CD4-positive, alpha-beta T cell treated with Interleukin-4 for 4 hours (primary cell): Measurements from ENCODE around the gene CYP2U1.
A peak's percentile ranks its signal among the peaks of the same experiment; 100 is the strongest.
"Not testable (repeated sequence)": the region's sequence is repeated elsewhere in the genome, so short reads cannot be mapped to it uniquely, and the experiment has no call there.

Source experiments
- DNase-seq: peaks from one replicate; pipeline ENCODE4 v3.0.0-alpha.2; 2020

Gene CYP2U1

DNA sequence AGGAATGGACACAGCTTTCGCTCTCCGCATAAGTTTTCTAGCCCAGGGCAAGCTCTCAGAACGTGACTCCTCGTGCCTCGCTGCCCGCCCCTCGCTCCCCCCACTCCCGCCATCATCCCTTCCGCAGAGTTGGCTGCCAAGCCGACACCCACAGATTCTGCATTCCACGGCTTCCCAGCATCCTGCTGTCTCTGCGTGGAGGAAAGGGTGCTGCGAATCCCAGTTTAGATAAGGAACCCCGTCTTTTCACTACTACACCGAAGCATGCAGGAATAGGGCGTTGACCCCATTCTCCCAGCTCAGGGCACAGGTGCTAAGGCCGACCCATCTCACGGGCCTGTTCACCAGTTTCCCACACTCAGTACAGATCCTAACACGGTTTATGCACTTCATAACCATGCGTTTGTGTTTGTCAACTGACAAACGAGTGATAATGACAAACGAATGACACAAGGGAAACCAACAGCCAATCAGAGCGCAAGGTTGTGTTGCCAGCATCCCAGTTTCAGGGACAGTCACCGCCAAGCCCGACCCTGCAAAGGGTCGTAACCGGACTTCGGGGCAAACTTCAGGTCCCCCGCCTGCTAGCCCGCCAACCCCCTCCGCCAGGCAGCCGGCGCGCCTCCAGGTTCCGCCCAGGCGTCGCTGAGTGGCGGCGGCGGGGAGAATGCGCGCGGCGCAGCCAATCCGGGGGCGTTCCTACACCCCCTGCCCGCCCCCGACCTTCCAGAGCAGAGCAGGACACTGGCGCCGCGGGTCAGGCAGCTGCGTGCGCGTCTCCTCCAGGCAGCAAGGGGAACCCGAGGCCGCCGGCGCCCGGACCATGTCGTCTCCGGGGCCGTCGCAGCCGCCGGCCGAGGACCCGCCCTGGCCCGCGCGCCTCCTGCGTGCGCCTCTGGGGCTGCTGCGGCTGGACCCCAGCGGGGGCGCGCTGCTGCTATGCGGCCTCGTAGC lies at the start of gene CYP2U1:
Gene CYP2U1 (plus strand): TSS at position 729 of the 954 bp plus-strand sequence. CDS start 95 bp downstream, at position 824.
- DNase-seq: peak; percentile 71

DNA sequence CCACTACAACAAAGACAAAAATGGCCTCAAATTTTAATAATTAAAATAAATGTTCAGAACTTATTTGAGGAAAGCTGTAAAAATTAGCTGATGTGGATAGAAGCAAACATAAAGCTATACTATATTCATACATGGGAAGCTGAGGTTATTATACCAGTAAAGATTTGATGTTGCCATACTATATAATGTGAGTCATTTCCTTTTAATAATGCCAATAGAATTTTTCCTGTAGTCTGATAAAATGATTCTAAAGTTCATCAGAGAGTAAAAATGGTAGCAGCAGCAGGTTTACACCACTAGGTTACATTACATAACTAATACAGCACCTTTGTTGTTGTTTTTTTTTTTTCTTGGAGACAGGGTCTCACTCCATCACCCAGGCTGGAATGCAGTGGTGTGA lies 45.5 kb upstream of the CYP2U1 start:
- DNase-seq: no peak

DNA sequence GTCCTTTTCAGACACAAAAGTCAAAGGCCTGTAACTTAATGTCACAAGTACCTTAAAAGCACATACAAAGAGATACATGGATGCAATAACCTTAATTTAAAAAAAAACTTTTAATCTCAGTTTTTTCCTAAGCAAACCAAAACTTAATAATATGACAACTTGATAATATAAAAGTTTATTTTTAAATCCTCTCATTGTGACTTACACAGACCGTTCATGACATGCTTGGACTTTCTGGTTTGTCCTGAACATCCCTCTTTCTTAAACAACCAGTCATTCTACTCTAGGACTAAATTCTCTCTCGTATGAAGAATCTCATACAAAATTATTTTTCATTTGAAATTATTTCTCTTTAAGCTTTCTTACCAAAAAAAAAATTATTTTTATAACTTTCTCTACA lies 43.1 kb upstream of the CYP2U1 start:
- DNase-seq: no peak

DNA sequence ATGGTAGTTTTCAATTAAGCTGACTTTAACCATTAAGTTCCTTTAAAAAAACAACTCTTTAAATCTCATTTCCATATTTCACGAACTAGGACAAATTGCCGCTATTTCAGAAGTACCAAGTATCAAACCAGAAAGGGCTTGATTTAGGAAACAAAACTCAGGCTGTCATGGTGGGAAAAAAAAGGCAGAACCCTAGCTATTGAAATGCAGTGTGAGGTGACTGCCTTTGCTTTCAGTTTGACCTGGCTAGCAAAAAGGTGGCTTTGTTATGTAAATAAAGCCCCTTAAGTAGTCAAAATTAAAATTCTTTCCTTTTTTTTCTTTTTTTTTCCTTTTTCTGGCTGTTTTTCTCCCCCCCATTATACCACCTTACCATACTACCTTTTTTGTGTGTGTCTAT lies 40.6 kb upstream of the CYP2U1 start:
- no peak for DNase-seq

DNA sequence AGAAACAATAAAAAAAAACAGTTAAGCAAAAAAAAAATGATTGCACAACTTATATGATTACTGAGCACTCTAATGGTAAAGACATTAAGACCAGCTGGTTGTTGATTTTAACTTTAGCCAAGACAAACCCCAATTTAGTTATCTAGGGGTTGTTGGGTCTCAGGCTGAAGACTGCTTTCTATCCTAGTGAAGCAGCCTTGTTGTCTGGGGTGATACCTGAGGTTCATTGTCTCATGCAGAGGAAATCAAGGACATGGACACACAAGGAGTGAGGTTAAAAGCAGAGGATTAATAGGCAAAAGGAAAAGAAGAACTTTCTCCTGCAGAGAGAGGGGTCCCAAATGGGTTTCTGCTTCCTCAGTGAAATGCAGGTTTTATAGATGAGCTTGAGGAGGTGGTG lies 40.0 kb upstream of the CYP2U1 start:
- no peak for DNase-seq

DNA sequence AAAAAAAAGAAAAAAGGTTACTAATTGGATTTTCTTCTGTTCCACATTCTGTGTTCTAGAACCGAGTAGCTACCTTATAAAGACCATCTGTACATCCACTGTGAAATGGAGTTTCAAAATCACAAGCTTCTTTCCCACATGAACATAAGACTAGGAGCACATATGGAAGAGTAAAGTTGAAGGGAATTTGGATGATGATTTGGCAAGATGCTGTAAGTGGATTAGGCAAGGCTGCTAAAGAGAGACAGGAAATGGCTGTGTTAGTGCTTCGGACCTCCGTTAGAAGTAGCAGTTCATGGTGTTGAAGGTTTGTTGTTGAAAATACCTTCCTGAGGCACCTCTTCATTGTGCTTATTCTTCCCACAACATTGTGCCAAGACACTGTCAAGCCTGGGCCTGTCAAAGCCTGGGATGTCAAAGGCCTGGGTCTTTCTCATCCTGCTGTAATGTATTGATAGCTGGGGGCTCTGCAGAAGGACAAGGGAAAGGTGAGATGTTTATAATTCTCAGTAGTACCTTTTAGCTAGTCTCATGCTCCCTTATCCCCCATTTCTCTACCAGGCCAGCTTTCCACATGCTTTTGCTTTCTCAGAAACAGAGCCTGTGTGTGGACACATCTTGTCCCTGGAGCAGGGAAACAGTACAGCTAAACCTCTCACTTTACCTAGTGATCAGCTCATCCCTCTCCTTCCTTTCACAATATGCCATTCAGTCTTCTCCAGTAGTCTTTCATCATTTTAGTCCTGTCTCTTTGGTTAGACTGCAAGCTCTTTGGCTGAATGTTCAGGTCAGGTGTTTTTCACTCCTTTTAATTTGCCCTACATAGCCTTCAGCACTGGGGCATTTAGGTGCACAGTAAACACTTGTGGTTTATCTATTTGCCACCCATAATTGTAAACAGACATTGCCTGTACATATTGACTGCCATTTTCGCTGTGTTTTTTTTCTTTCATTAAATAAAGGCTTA lies 37.9 kb upstream of the CYP2U1 start:
- DNase-seq: no peak

DNA sequence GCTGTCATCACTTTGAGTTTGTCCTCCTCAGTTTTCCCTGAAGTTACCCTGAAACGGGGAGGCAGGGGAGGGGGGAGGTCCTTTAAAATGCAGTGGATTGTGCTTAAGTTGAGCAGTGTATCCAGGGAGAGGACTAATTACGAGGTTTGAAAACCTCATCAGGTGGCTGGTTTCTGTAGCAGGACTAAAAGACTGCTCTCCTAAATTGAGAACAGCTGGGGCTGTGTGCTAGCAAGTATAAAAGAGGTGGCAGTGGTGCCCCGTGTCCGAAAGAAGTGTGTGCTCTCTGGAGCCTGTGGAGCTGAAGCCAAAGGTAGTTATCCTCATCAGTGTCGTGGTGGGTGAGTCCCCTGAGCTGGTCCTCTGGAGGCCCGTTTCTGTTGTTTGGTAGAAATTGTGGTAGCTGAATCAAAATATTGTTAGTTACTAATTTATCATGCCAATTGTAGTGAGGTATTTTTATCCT lies 37.2 kb upstream of the CYP2U1 start:
- DNase-seq: no peak

DNA sequence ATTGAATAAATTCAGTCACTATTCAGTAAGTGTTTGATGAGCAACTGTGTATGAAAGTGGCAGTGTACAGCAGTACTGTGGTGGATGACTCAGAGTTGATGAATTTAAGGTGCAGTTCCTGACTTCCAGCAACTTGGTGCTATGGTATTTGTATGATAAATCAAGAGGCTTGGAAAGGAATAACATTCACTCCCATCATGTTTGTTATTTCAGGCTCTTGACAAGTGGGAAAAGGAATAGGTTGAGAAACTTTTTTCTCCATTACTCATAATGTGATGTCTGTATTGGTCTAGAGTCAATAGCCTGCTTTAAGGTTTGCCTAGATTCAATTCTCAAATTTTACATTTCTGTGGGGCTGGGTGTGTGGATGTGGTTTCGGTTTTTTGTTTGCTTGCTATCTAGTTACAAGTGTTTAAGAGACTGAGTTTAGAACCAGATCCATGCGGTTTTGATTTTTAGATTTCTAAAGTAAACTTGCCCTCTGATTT lies 35.1 kb upstream of the CYP2U1 start:
- no peak for DNase-seq

DNA sequence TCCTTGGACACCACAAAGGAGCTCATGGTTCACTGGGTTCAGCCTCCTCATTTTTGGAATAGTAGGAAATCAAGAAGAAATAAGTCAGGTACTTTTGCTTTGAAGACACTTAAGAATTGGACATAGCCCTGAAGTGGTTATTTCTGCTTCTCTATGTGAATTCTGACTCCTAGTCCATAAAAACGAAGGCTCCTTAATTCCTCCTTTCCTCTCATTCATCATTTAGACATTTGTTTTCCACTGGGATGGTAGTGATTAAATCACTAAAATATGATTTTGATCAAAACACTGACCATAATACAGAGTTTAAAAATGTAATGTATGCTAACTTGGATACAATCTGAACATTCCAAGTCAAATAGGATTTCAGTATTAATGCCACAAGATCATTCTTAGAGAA lies 34.7 kb upstream of the CYP2U1 start:
- DNase-seq: no peak

DNA sequence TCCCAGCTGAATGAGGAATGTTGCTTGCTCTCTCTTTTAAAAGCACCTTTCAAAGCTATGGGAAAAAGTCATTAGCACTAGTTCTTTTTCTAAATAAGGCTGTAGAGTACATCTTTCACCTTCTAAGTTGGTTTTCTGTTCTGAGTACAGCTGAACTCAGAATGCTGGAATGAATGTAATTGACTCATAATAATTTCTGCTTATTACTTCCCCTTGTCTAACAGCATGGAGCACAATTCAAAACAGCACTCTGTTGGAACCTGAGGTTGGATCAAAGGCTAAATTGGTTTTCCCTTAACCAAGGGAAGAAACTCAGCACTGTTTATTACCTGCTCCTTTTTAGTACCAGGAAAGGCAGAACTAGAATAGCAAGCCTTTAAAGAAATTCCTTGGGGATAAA lies 33.5 kb upstream of the CYP2U1 start:
- DNase-seq: no peak

- no peak for DNase-seq
These were observed 31.3 kb upstream of the CYP2U1 start for GRCh38 chr4:107900067-107900466.

DNA sequence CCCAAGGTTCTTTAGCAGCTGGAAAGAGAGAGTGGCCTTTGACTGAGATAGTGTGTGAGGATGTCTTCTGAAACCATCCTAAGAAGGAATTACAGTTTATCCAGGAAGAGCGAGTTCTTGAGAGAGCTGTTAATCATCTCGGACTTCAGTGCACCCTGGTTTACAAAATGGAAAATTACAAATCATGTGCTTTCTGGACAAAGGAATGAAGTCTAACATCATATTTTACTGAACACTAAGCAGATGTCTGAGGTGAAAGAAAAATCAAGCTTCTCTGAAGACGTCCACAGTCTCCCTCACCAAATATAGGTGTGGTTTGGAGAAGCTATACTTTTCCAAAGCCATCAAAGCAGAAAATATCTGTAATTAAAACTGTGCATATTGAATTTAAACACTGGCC lies 30.8 kb upstream of the CYP2U1 start:
- DNase-seq: no peak

DNA sequence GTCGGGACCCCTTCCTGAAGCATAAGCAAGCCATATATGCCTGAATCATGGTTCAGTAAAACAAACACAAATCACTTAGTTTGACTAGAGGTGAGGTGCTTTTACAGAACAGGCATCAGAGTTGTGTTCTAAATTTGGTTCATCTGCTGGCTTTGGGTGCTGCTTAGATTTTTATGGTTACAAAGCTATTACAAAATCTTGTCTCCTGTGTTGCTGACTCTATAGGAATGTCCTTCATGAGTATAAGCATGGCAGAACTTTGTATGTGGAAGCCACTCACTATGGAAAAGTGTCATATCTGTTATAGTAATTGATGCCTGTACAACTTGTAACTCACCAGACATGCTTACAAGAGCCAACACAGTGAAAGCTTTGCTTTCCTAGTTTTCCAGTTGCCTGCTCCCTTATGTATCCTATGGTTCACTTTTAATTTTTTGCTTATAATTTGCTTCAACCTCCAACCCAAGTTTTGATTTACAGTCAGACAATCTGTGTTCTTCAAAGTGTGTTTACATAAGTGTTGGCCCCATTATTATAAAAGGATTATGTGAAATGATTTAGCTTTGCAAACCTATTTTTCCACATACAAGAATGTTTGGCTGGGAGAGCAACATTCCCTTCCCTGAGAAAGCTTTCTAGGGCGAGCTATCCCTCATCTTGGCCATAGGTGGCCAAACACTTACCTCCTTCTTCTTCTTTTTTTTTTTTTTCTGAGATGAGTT lies 30.0 kb upstream of the CYP2U1 start:
- no peak for DNase-seq

DNA sequence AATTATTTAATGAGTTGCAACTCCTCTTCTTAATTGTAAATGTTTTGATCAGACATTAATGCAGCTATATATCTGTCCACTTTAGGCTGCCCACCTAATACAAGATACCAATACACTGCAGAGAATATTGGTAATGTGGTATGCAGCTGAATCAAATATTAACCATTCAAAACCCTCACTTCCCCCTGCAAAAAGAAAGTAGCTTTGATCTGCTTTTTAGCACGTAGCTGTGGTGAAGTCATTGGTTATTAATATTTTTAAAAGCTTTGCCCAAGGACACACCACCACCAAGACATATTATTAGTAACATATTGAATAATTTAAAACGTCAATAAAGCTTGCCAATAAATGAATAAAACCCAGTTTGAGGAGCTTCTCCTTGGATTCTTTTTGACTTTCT lies 28.6 kb upstream of the CYP2U1 start:
- DNase-seq: no peak

- DNase-seq: not testable (repeated sequence)
These were observed 26.3 kb upstream of the CYP2U1 start for GRCh38 chr4:107905082-107905481.

GRCh38 chr4:107906458-107907100 lies 24.8 kb upstream of the CYP2U1 start:
- DNase-seq: no peak

DNA sequence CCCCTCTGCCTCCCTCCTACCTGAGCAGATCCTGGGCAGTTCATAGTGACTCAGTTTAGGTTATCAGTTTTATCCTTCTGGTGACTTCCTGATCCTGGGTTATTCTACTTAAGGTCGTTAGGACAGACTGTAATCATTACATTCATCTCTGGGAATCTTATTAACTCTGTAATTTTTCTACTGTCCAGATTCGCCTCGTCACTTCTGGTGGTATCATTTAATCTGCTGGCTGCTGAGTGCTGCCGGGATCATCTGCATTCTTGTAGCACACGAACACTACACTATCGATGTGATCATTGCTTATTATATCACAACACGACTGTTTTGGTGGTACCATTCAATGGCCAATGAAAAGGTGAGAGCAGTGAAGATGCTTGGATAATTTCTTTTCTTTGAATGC lies 23.0 kb upstream of the CYP2U1 start:
- no peak for DNase-seq

GRCh38 chr4:107913283-107913899 lies 18.0 kb upstream of the CYP2U1 start:
- DNase-seq: peak; percentile 71

DNA sequence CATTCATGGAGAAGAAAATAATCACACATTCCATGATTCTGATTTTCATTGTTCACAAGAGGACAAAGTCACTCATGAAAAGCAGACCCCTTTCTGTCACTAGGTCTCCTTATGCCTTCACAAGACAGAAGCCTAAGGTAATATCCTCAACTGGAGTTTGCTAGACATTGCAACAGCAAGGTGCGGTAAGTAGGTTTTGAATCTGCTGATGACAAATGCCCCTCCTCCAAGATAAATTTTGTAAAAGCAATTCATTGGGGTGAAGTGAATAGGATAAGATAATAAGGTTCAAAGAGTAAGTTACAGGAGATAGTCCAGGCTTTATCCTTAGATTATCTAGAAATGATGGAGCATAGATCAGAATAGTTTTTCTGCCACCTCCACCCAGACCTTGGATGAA lies 16.1 kb upstream of the CYP2U1 start:
- no peak for DNase-seq

GRCh38 chr4:107916623-107917022 lies 14.7 kb upstream of the CYP2U1 start:
- no peak for DNase-seq

- no peak for DNase-seq
These were observed 13.8 kb upstream of the CYP2U1 start for GRCh38 chr4:107917500-107917899.
